NCI-H2196 treated with DMSO at 0.1 percent for 48 hours (cell line): ENCODE data around the gene MOAP1.
"Not testable (repeated sequence)": the region's sequence is repeated elsewhere in the genome, so short reads cannot be mapped to it uniquely, and the experiment has no call there.

Experiments
- DNase-seq: peaks from one replicate; lab custom pipeline; 2025; ENCODE audit not compliant: unreplicated experiment; lab: John Stamatoyannopoulos, UW

MOAP1 gene

GRCh38 chr14:93150227-93151208 is 34.2 kb downstream of the MOAP1 start:
- no peak for DNase-seq

GRCh38 chr14:93148979-93149378 is 35.7 kb downstream of the MOAP1 start:
- DNase-seq, result no peak

- DNase-seq, result no peak
Observed at GRCh38 chr14:93146119-93146518, 38.6 kb downstream of the MOAP1 start.

GRCh38 chr14:93142854-93143652 is 41.6 kb downstream of the MOAP1 start:
- no peak for DNase-seq

- DNase-seq, result peak; percentile 14
Observed at GRCh38 chr14:93137864-93138263, 46.8 kb downstream of the MOAP1 start.

- DNase-seq, result not testable (repeated sequence)
Observed at GRCh38 chr14:93136508-93136907, 48.2 kb downstream of the MOAP1 start.

GRCh38 chr14:93136009-93136408 is 48.7 kb downstream of the MOAP1 start:
- DNase-seq, result no peak

GRCh38 chr14:93135399-93135798 is 49.3 kb downstream of the MOAP1 start:
- no peak for DNase-seq

- no peak for DNase-seq
Observed at GRCh38 chr14:93133464-93133863, 51.2 kb downstream of the MOAP1 start.

- DNase-seq, result no peak
Observed at GRCh38 chr14:93132472-93133065, 52.1 kb downstream of the MOAP1 start.
